GM12872 (cell line): ENCODE data around the gene PARVB.

Experiments used
- TF ChIP-seq, protein P1 (sequence below): IDR thresholded peaks from 3 replicates; pipeline ENCODE4 v1.5.1; 2011; ENCODE audit warnings: low read depth, mild to moderate bottlenecking, low read length, moderate library complexity; ENCODE audit not compliant: insufficient read depth

Gene PARVB

DNA sequence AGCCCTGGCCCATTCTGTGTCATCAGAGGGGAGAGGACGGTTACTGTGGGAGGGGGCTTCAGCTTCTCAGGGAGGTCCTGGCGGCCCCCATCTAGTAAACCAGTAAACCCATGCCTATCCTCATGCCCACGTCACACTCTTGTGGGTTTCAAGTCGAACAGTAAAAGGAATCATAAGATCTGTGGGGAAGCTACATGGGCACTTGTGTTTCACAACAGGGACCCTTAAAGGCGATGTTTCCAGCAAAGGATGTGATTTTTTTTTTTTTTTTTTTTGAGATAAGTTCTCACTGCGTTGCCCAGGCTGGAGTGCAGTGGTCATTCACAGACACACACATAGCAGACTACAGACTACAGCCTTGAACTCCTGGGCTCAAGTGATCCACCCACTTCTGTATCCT, 147.5 kb downstream of the PARVB start:
- TF ChIP-seq, protein P1, sequence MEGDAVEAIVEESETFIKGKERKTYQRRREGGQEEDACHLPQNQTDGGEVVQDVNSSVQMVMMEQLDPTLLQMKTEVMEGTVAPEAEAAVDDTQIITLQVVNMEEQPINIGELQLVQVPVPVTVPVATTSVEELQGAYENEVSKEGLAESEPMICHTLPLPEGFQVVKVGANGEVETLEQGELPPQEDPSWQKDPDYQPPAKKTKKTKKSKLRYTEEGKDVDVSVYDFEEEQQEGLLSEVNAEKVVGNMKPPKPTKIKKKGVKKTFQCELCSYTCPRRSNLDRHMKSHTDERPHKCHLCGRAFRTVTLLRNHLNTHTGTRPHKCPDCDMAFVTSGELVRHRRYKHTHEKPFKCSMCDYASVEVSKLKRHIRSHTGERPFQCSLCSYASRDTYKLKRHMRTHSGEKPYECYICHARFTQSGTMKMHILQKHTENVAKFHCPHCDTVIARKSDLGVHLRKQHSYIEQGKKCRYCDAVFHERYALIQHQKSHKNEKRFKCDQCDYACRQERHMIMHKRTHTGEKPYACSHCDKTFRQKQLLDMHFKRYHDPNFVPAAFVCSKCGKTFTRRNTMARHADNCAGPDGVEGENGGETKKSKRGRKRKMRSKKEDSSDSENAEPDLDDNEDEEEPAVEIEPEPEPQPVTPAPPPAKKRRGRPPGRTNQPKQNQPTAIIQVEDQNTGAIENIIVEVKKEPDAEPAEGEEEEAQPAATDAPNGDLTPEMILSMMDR: no peak

DNA sequence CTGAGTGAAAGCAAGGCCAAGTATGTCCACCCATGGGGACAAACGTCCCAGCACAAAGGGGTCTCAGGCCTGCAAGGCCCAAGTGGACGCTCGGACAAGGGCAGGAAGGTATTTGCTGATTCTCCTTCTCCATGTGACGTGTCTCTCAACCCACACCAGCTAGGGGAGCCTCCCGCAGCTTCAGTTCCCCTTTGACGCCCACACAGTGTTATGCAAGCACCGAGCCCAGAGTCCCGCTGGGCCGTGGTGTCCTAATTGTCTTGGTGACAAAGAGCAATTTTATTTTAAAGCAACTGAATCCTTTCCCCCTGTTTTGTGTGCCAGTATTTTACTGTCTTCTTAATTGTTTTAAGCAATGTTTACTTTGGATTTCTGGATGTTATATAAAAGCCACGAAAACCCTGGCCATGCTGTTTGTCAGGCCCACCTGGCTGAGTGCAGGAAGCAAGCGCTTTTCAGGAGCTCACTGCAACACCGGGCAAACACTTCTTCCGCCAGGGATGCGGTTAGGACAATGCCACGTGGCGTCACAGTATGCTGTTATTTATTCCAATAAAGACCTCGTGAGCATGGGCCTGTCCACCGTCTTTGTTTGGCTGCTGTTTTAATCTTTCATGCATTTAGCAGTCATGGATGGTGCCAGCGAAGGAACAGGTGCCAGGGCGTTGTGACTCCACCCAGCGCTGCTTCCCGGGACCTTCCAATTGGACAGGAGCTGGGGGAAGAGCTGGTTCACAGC, 148.4 kb downstream of the PARVB start:
- TF ChIP-seq, protein P1: no peak

DNA sequence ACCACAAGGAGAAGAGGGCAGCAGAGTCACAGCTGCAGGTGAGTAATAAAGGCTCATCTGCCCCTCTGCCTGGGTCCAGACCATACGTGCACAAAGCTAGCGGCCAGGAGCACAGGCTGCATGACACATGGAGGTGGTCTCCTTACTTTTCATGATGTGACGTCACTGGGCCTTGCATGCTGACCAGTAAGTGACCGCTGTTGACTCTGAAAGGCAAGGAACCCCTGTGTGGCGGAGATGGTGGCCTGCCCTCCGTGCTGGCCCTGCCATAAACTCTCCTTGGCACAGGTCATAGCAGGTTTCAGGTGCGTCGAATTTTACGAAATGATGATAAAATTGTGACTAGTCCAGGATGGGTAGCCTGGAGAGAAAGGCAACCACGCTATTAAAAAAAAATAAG, 149.1 kb downstream of the PARVB start:
- TF ChIP-seq, protein P1: no peak

DNA sequence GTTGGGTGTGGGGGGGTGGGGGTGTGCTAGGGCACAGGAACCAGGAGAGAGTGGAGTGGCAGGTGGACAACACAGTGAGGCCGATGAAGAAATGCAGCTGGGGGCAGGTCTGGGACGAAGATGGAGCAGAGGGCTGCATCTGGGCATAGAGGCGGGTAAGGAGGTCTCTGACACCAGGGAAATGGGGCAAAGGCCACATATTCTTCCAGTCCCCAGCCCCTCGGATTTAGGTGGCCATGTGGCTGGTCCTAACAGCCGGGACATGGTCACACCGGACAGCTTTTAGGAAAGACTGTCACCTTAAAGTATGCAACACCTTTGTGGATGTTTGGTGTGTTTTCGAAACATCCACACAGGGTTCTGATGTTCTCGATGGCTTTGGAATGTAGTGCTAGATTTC, 151.6 kb downstream of the PARVB start:
- TF ChIP-seq, protein P1: no peak

DNA sequence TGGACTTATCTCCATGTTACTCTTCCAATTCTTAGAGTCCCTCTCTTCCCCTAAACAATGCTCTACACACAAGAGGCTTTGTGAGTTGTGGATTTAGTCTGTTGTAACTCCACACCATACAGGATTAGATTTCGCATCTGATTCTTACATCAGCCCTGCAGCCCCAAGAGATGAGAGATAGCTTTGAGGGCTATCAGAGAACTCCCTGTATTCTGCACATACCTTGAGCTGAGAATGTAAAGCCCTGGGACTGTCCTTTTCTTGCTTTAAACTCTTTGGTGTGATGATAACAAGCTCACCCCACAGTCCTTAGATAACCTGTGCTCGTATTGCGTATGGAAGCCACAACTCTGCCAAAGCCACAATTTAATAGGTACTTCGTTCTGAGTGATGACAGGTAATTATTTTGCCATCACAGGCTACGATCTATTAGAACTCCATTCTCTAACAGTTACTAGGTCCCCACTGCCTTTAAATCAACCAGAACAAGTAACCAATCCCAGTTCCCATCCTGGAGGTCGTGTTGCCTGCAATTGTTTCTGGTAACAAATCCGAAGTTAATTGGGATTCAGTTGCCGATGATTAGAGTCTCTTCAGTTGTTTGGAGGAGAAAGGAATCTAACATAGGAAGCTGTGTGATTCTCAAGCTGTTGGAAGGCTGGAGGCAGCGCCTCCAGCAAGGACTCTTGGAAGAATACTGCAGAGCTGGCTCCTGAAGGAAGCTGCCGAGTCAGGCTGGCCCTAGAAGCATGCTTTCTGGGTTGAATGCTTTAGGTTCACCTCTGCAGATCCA, 155.3 kb downstream of the PARVB start:
- TF ChIP-seq, protein P1: no peak

DNA sequence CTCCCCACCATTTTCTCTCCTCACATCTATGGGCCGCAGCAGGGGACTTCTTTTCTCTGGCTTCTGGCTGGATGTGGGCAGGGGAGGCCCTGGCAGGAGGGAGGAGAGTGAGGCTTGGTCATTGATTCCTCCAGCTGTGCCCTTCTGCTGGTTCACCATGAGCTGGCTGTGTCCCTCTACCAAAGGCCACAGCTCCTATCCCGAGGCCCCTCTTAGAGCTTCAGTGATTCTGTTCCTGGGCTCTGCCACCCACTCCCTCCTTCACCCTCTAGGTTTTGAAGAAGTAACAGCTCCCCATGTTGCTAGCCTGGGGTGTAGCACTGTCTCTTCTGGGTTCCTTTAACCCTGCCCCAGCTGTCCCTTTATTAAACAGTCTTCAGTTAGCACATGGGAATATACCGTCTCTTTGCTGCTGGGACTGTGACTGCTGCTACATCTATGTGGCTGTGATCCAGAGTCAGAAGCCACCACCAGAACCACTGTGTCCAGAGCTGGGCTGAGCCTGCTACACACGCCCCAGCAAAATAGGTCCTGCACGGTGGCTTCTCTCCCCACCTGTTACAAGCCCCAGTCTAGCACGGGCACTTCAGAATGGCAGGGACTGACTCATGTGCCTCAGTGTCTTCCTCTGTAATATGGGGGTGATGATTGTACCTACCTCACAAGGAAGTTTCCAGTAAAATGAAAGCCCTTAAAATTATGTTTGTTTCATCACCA, 156.0 kb downstream of the PARVB start:
- TF ChIP-seq, protein P1: 0 out of 3 replicates have a peak, but pooled peaks have one; percentile 8

DNA sequence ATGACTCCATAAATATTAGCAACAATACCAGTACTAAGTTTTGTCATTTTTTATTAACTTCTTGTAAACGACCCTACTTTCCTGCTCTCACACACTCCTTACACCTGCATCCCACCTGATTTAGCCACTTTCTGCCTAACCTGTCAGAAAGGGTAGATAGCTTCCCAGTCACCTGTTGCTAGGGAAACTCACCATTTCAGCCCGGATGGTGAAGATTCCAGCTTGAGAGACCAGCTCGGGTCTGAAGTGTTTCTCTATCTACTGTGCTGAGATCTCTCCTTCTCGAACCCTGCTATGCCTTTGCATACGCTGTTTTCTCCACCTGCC, 156.6 kb downstream of the PARVB start, which contains the start of gene PARVG:
Gene PARVG (plus strand): TSS at position 220 of the 327 bp plus-strand sequence. CDS start 2,405 bp downstream, outside the sequence.
- TF ChIP-seq, protein P1: no peak
